Sigmoid colon (tissue), 7 donors: ENCODE results near the gene RPS2. TPM values are rescaled to one million over a fixed set of nuclear protein-coding genes. Genes with fewer than 3 reads are reported as not detected.

Source experiments
- DNase-seq: peaks from one replicate; pipeline ENCODE4 v3.0.0-alpha.2; 2019
- H3K27ac ChIP-seq, 4 donors: fragments of 200-600 bp; sonication (generic); one replicate each; pipeline ENCODE4 v1.5.1; 2016 to 2019; ENCODE audit warnings: mild to moderate bottlenecking in 1 of 4
- H3K27me3 ChIP-seq, 3 donors: fragments of 200-600 bp; sonication (generic); one replicate each; pipeline ENCODE4 v1.5.1; 2019; ENCODE audit warnings: mild to moderate bottlenecking in 1 of 3
- H3K36me3 ChIP-seq, 4 donors: fragments of 200-600 bp; sonication (generic); one replicate each; pipeline ENCODE4 v1.5.1; 2016 to 2019
- H3K4me1 ChIP-seq, 4 donors: fragments of 200-600 bp; sonication (generic); one replicate each; pipeline ENCODE4 v1.5.1; 2017 to 2019
- H3K4me3 ChIP-seq, 4 donors: fragments of 200-600 bp; sonication (generic); one replicate each; pipeline ENCODE4 v1.5.1; 2017 to 2019; ENCODE audit warnings: mild to moderate bottlenecking in 2 of 4, moderate library complexity in 1 of 4
- H3K9me3 ChIP-seq, 4 donors: fragments of 200-600 bp in 3 of 4; sonication (generic) in 3 of 4; one replicate each; pipeline versions ENCODE4 v1.5.1 to v1.6.1; 2013 to 2019
- CTCF ChIP-seq, 4 experiments: fragments of 450-650 bp in 3 of 4; fragments of 200-600 bp in 1 of 4; IDR thresholded peaks; one replicate each; pipeline ENCODE4 v1.5.1; 2016 to 2019; ENCODE audit warnings: antibody characterized with exemption in 4 of 4, mild to moderate bottlenecking in 3 of 4, moderate library complexity in 2 of 4
- EP300 ChIP-seq, 4 donors: sonication (generic); formaldehyde crosslinking; IDR thresholded peaks; one replicate each; pipeline ENCODE4 v1.6.1; 2017; ENCODE audit warnings: antibody characterized with exemption in 4 of 4
- POLR2A ChIP-seq, 2 donors: fragments of 450-650 bp; IDR thresholded peaks; one replicate each; pipeline ENCODE4 v1.6.1; 2016; ENCODE audit warnings: antibody characterized with exemption in 2 of 2, mild to moderate bottlenecking in 2 of 2, moderate library complexity in 2 of 2
- POLR2AphosphoS5 ChIP-seq, 4 donors: sonication (generic); formaldehyde crosslinking; IDR thresholded peaks; one replicate each; pipeline ENCODE4 v1.6.1; 2017; ENCODE audit warnings: antibody characterized with exemption in 4 of 4
- WGBS, 2 donors: extraction: QIAGEN DNeasy Blood & Tissue Kit; methylation state at CpG; one replicate each; pipeline ENCODE4 v1.1.7; 2013; 5-methylcytosine and 5-hydroxymethylcytosine counted together
- intact Hi-C: fragments of 100-400 bp; cut with DNase I; formaldehyde crosslinking; loops from one replicate; pipeline ENCODE4 v1.15.1; 2023
- polyA plus RNA-seq, 3 donors: library from polyadenylated mRNA; stranded (reverse); fragments of 200-250 nt; gene quantifications; one replicate each; pipeline ENCODE4 v1.2.3, GENCODE V29; 2013
- total RNA-seq, 4 donors: library from RNA; depleted of rRNA; stranded (reverse); fragments of >200 nt; gene quantifications; one replicate each; pipeline ENCODE4 v1.1.0, GENCODE V29; 2016
- donor health status: healthy with polysubstance abuse.
- donor health status: Bipolar disorder and iron deficiency.
- donor health status: healthy.

The RPS2 gene
- total and polyA plus RNA-seq, 7 donors, result 1,478 to 3,277 (median 1,717) TPM

GRCh38 chr16:1978476-1979120, 14.0 kb upstream of the RPS2 start:
- DNase-seq, result no peak
- TF ChIP-seq CTCF (IDR thresholded peaks at IDR 0.05) (no peak), POLR2A (IDR thresholded peaks at IDR 0.05) (no peak), POLR2AphosphoS5 (IDR thresholded peaks at IDR 0.05) (no peak)
- H3K9me3 ChIP-seq, result no peaks in the 10 kb centered on the region
- WGBS, 2 donors, result 35 to 74% methylated on average over 37 of the region's 37 CpGs
- H3K27me3 ChIP-seq, result peaks cover 35 to 94% (median 71%) of the 10 kb centered on the region in 3 donors
- intact Hi-C loops, result no loop called here
- no peak overlapping the region for H3K4me3 ChIP-seq
- H3K27ac ChIP-seq, result no peak overlapping the region
- H3K36me3 ChIP-seq, result peaks cover 43 to 52% (median 45%) of the 10 kb centered on the region in 4 donors
- peaks cover 0 to 17% (median 10%) of the 10 kb centered on the region in 4 donors for H3K4me1 ChIP-seq

- no peak for TF ChIP-seq POLR2A (IDR thresholded peaks at IDR 0.05)
- no peak for TF ChIP-seq POLR2AphosphoS5 (IDR thresholded peaks at IDR 0.05)
- no peak for TF ChIP-seq EP300 (IDR thresholded peaks at IDR 0.05)
- no peak for TF ChIP-seq CTCF (IDR thresholded peaks at IDR 0.05)
- Histone ChIP-seq H3K4me1 (peaks cover 0 to 18% (median 11%) of the 10 kb centered on the region in 4 donors), H3K36me3 (peaks cover 43 to 52% (median 45%) of the 10 kb centered on the region in 4 donors), H3K9me3 (no peaks in the 10 kb centered on the region), H3K27ac (no peak overlapping the region), H3K27me3 (peaks cover 35 to 90% (median 71%) of the 10 kb centered on the region in 3 donors), H3K4me3 (no peak overlapping the region)
- intact Hi-C loops, result no loop called here
- no peak for DNase-seq
- WGBS, 2 donors, result 95 to 97% methylated on average over 18 of the region's 18 CpGs
Observed at GRCh38 chr16:1977875-1978268, 13.2 kb upstream of the RPS2 start.

GRCh38 chr16:1976951-1977874, 12.6 kb upstream of the RPS2 start:
- H3K36me3 ChIP-seq, result peaks cover 43 to 52% (median 45%) of the 10 kb centered on the region in 4 donors
- peaks cover 34 to 84% (median 66%) of the 10 kb centered on the region in 3 donors for H3K27me3 ChIP-seq
- TF ChIP-seq POLR2AphosphoS5 (IDR thresholded peaks at IDR 0.05) (no peak), POLR2A (IDR thresholded peaks at IDR 0.05) (no peak), EP300 (IDR thresholded peaks at IDR 0.05) (no peak), CTCF (IDR thresholded peaks at IDR 0.05) (no peak)
- H3K9me3 ChIP-seq, result no peaks in the 10 kb centered on the region
- H3K27ac ChIP-seq, result no peak overlapping the region
- H3K4me3 ChIP-seq, result no peak overlapping the region
- no peak for DNase-seq
- 88 to 94% methylated on average over 33 of the region's 33 CpGs for WGBS, 2 donors
- intact Hi-C loops, result no loop called here
- peaks cover 0 to 24% (median 17%) of the 10 kb centered on the region in 4 donors for H3K4me1 ChIP-seq

- TF ChIP-seq POLR2AphosphoS5 (IDR thresholded peaks at IDR 0.05), result no peak
- TF ChIP-seq POLR2A (IDR thresholded peaks at IDR 0.05), result no peak
- TF ChIP-seq CTCF (IDR thresholded peaks at IDR 0.05), result no peak
- TF ChIP-seq EP300 (IDR thresholded peaks at IDR 0.05), result no peak
- H3K9me3 ChIP-seq, result no peaks in the 10 kb centered on the region
- peaks cover 29 to 73% (median 57%) of the 10 kb centered on the region in 3 donors for H3K27me3 ChIP-seq
- no peak for DNase-seq
- intact Hi-C loops, result no loop called here
- no peak overlapping the region for H3K27ac ChIP-seq
- peaks cover 43 to 52% (median 45%) of the 10 kb centered on the region in 4 donors for H3K36me3 ChIP-seq
- 92 to 96% methylated on average over 8 of the region's 8 CpGs for WGBS, 2 donors
- H3K4me3 ChIP-seq, result no peak overlapping the region
- H3K4me1 ChIP-seq, result peaks cover 0 to 26% (median 20%) of the 10 kb centered on the region in 4 donors
Observed at GRCh38 chr16:1976216-1976520, 11.5 kb upstream of the RPS2 start.
